Adrenal gland (tissue), 19 donors: Measurements from ENCODE around the gene CES4A. TPM values are rescaled to one million over a fixed set of nuclear protein-coding genes. Genes with fewer than 3 reads are reported as not detected.

Experiments used
- DNase-seq, 7 donors: peaks; one replicate each; pipeline ENCODE4 v3.0.0-alpha.2; 2019 to 2020
- H3K27ac ChIP-seq, 5 donors: fragments of 200-600 bp; sonication (generic) in 4 of 5; 1 replicate in 3 of 5; 2 replicates in 2 of 5; pipeline versions ENCODE4 v1.5.1 to v1.8.0; 2016 to 2020; ENCODE audit warnings: mild to moderate bottlenecking in 1 of 5
- H3K27me3 ChIP-seq: fragments of 200-600 bp; 2 replicates; pipeline ENCODE4 v1.8.0; 2021
- H3K36me3 ChIP-seq, 2 donors: fragments of 200-600 bp; replicated peaks in 1 of 2; 1 replicate in 1 of 2; 2 replicates in 1 of 2; pipeline versions ENCODE4 v1.5.1 to v1.8.0; 2018 to 2022
- H3K4me1 ChIP-seq, 2 donors: fragments of 200-600 bp; replicated peaks in 1 of 2; 1 replicate in 1 of 2; 2 replicates in 1 of 2; pipeline versions ENCODE4 v1.5.1 to v1.8.0; 2018 to 2021
- H3K4me3 ChIP-seq, 4 donors: fragments of 200-600 bp; sonication (generic) in 3 of 4; one replicate each; pipeline ENCODE4 v1.5.1; 2016 to 2018
- H3K9me3 ChIP-seq, 3 donors: fragments of 200-600 bp; sonication (generic) in 1 of 3; replicated peaks in 1 of 3; 1 replicate in 2 of 3; 2 replicates in 1 of 3; pipeline versions ENCODE4 v1.5.1 to v1.8.0; 2016 to 2021
- POLR2A ChIP-seq, 2 donors: fragments of 450-650 bp; IDR thresholded peaks; one replicate each; pipeline ENCODE4 v1.6.1; 2017; ENCODE audit warnings: antibody characterized with exemption in 2 of 2, mild to moderate bottlenecking in 2 of 2, moderate library complexity in 1 of 2
- WGBS, 4 donors: extraction: QIAGEN DNeasy Blood & Tissue Kit in 2 of 4; methylation state at CpG; one replicate each; pipeline versions ENCODE4 v1.1.5 to v1.1.7; 2013 to 2017; 5-methylcytosine and 5-hydroxymethylcytosine counted together
- intact Hi-C, 2 donors: fragments of 100-400 bp; cut with DNase I; formaldehyde crosslinking; loops; one replicate each; pipeline versions ENCODE4 v1.14.1 to v1.15.0; 2022 to 2023
- long read RNA-seq, 10 donors: library from polyadenylated mRNA in 3 of 10; unstranded in 2 of 10; stranded (forward) in 1 of 10; transcript quantifications; one replicate each; pipeline ENCODE4 v2.0.0 and lab custom pipeline, GENCODE V29; 2021 to 2026
- polyA plus RNA-seq, 3 donors: library from polyadenylated mRNA; stranded (reverse); fragments of 200-250 nt in 2 of 3; fragments of 350-450 nt in 1 of 3; fragmentation: Illumina TruSeq in 1 of 3; extraction: RNeasy Lipid Tissue Mini Kit (QIAGEN cat#74804) in 1 of 3; gene quantifications; one replicate each; pipeline ENCODE4 v1.2.3, GENCODE V29; 2013 to 2014
- total RNA-seq, 9 donors: library from RNA; depleted of rRNA in 4 of 9; stranded (reverse); fragments of >200 nt in 4 of 9; fragments of 120-200 nt in 1 of 9; fragmentation: NEBNext Ultra II Directional in 1 of 9; extraction: Animal tissue kit (Norgen Biotek cat#: 25700) in 1 of 9; gene quantifications; one replicate each; pipeline versions ENCODE4 v1.1.0 to v1.2.4, GENCODE V29; 2013 to 2023
- TF ChIP-seq, protein P1 (sequence below), 6 experiments: fragments of 450-650 bp in 4 of 6; fragments of 200-600 bp in 2 of 6; sonication (generic) in 1 of 6; IDR thresholded peaks; 1 replicate in 5 of 6; 2 replicates in 1 of 6; pipeline versions ENCODE4 v1.5.1 to v1.8.0; 2016 to 2021; ENCODE audit warnings: antibody characterized with exemption in 6 of 6, mild to moderate bottlenecking in 2 of 6, moderate library complexity in 1 of 6
- donor health status: healthy with polysubstance abuse.
- donor health status: Bipolar disorder and iron deficiency.
- donor health status: DM: yes; HTN: yes; CAD: no.
- donor health status: DM: no; HTN: no; CAD: no.
- donor health status: DM: no; HTN: no; CAD: no.
- donor health status: DM: yes; HTN: yes; CAD: no.

Gene CES4A
- 10 to 100 TPM in 7 of 9 donors, 1 to 10 TPM in 2; 4.4 to 31.0 (median 15.6) TPM for total RNA-seq
- 100 to 1,000 TPM in 1 of 3 donors, 10 to 100 TPM in 1, 1 to 10 TPM in 1; 7.0 to 127 (median 80.3) TPM for polyA plus RNA-seq
- long read RNA-seq, donor 1, partial matches to known transcripts: 0 of 2 reads
- long read RNA-seq, donor 1, other reads (novel, unspliced or antisense): 0 of 2 reads
- long read RNA-seq, donor 2, partial matches to known transcripts: 0 of 3 reads
- long read RNA-seq, donor 2, other reads (novel, unspliced or antisense): 0 of 3 reads
- long read RNA-seq, donor 3: 0 reads
- long read RNA-seq, donor 4, partial matches to known transcripts: 4 of 6 reads
- long read RNA-seq, donor 4, other reads (novel, unspliced or antisense): 1 of 6 reads
- long read RNA-seq, donor 5, partial matches to known transcripts: 7 of 38 reads
- long read RNA-seq, donor 5, other reads (novel, unspliced or antisense): 24 of 38 reads
- long read RNA-seq, donor 6, partial matches to known transcripts: 4 of 5 reads
- long read RNA-seq, donor 6, other reads (novel, unspliced or antisense): 0 of 5 reads
- long read RNA-seq, donor 7, partial matches to known transcripts: 0 of 2 reads
- long read RNA-seq, donor 7, other reads (novel, unspliced or antisense): 0 of 2 reads
- long read RNA-seq, donor 8: 0 reads
- long read RNA-seq, donor 9, partial matches to known transcripts: 0 of 3 reads
- long read RNA-seq, donor 9, other reads (novel, unspliced or antisense): 0 of 3 reads
- long read RNA-seq, donor 10, partial matches to known transcripts: 0 of 1 reads
- long read RNA-seq, donor 10, other reads (novel, unspliced or antisense): 0 of 1 reads

DNA sequence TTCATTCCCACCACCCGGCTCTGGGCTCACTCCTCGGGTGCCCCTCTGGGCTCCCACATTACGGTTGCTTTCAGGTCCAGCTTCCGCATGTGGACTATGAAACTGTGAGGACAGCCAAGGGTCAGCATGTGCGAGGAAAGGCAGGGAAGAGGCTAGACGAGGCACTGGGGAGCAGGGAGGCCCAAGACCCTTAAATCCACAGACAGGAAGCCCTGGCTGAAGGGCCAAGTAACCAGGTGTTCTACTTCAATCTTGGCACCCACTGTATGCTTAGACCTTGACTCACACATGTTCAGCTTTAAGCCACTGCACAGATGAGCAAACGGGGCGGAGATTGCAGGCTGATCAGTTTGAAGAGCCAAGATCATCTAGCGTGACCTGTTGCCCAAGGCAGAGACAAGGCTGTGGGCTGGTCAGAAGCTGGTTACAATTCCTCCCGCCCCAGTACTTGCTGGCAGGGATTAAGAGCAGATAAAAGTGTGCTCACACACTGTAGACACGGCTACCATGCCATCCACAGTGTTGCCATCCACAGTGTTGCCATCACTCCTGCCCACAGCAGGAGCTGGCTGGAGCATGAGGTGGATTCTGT is at the start of gene CES4A:
CES4A (plus strand) TSS at position 393 of the 592 bp plus-strand sequence; CDS start at position 577, 184 bp downstream.
- Histone ChIP-seq H3K36me3 (no peaks in the 10 kb centered on the region), H3K9me3 (no peaks in the 10 kb centered on the region), H3K4me1 (no peaks in the 10 kb centered on the region), H3K27ac (no peak within 1 kb of the TSS), H3K4me3 (no peak within 1 kb of the TSS), H3K27me3 (no peaks in the 10 kb centered on the region)
- peak; percentile 31 to 83 (median 69) for DNase-seq
- TF ChIP-seq, protein P1, sequence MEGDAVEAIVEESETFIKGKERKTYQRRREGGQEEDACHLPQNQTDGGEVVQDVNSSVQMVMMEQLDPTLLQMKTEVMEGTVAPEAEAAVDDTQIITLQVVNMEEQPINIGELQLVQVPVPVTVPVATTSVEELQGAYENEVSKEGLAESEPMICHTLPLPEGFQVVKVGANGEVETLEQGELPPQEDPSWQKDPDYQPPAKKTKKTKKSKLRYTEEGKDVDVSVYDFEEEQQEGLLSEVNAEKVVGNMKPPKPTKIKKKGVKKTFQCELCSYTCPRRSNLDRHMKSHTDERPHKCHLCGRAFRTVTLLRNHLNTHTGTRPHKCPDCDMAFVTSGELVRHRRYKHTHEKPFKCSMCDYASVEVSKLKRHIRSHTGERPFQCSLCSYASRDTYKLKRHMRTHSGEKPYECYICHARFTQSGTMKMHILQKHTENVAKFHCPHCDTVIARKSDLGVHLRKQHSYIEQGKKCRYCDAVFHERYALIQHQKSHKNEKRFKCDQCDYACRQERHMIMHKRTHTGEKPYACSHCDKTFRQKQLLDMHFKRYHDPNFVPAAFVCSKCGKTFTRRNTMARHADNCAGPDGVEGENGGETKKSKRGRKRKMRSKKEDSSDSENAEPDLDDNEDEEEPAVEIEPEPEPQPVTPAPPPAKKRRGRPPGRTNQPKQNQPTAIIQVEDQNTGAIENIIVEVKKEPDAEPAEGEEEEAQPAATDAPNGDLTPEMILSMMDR (IDR thresholded peaks at IDR 0.05): no peak
- intact Hi-C loops: no loop called here
- WGBS, 4 donors: 56 to 77% (median 65%) methylated on average over 8 to 11 of the region's 11 CpGs

DNA sequence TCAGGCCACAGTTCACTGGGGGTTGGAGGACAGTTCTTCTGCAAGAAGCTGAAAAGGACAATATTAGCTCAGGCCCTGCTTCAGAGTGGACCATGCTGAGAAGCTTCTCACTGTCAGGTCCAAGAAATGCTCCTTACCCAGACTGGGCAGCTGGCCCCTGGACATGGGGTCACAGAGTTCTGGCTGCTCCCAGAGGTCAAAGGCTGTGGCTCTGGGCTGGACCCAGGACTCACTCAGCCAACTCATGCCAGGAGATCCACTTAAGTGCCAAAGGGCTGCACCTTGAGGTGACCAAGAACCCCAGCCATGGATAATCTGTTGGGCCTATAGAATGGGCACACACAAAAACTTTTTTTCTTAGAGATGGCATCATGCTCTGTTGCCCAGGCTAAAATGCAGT is 49.0 kb upstream of the CES4A start:
- DNase-seq: no peak
- TF ChIP-seq, protein P1 (IDR thresholded peaks at IDR 0.05): no peak
- intact Hi-C loops: no loop called here
- Histone ChIP-seq H3K36me3 (peaks cover 0 to 68% of the 10 kb centered on the region in 2 donors), H3K4me3 (no peak overlapping the region), H3K9me3 (no peaks in the 10 kb centered on the region), H3K4me1 (peaks cover 13 to 29% of the 10 kb centered on the region in 2 donors), H3K27me3 (no peaks in the 10 kb centered on the region), H3K27ac (no peak overlapping the region)

GRCh38 chr16:66940236-66940635 is 48.2 kb upstream of the CES4A start:
- intact Hi-C loops: loop anchor here in 1 of 2 donors (5.0 kb wide), 1 partner anchor 43 kb away; no protein-coding TSS in a partner anchor
- H3K27ac ChIP-seq: no peak overlapping the region
- peaks cover 0 to 68% of the 10 kb centered on the region in 2 donors for H3K36me3 ChIP-seq
- TF ChIP-seq, protein P1 (IDR thresholded peaks at IDR 0.05): no peak
- TF ChIP-seq POLR2A (IDR thresholded peaks at IDR 0.05): no peak
- H3K4me1 ChIP-seq: peaks cover 13 to 27% of the 10 kb centered on the region in 2 donors
- no peaks in the 10 kb centered on the region for H3K27me3 ChIP-seq
- DNase-seq: no peak
- no peak overlapping the region for H3K4me3 ChIP-seq
- H3K9me3 ChIP-seq: no peaks in the 10 kb centered on the region
- 90 to 92% (median 92%) methylated on average over 11 to 16 of the region's 16 CpGs for WGBS, 4 donors

- 86 to 96% (median 92%) methylated on average over 5 of the region's 5 CpGs for WGBS, 4 donors
- Histone ChIP-seq H3K36me3 (peaks cover 0 to 60% of the 10 kb centered on the region in 2 donors), H3K27ac (no peak overlapping the region), H3K9me3 (no peaks in the 10 kb centered on the region), H3K27me3 (no peaks in the 10 kb centered on the region), H3K4me1 (peaks cover 5% of the 10 kb centered on the region in 2 donors), H3K4me3 (no peak overlapping the region)
- intact Hi-C loops: loop anchor here in 1 of 2 donors (5.0 kb wide), 1 partner anchor 46 kb away; no protein-coding TSS in a partner anchor
- DNase-seq: no peak
- TF ChIP-seq, protein P1 (IDR thresholded peaks at IDR 0.05): no peak
- no peak for TF ChIP-seq POLR2A (IDR thresholded peaks at IDR 0.05)
Observed at GRCh38 chr16:66942981-66943380, 45.4 kb upstream of the CES4A start.
